Endothelial cell of umbilical vein (primary cell): Measurements from ENCODE around the gene MYO9A. TPM values are rescaled to one million over a fixed set of nuclear protein-coding genes. Genes with fewer than 3 reads are reported as not detected.

ENCODE experiments used
- BruUV-seq: library from RNA; stranded (reverse); fragments of 400-500 nt; replicated peaks from 2 replicates; lab custom pipeline; 2021; lab: Mats Ljungman, UMichigan
- CTCF ChIA-PET: fragments of 300-600, 350-600 bp; sonication (Branson Sonifier 250); formaldehyde crosslinking; loops from one replicate; lab custom pipeline; 2021; ENCODE audit warnings: antibody characterized with exemption, inconsistent platforms; lab: Charles Lee
- POLR2A ChIA-PET: fragments of 300-600, 350-600 bp; sonication (Branson Sonifier 250); formaldehyde crosslinking; loops from one replicate; lab custom pipeline; 2021; ENCODE audit warnings: antibody characterized with exemption, inconsistent platforms; lab: Charles Lee
- DNase-seq: peaks from one replicate; pipeline ENCODE4 v3.0.0-alpha.2; 2011; ENCODE audit warnings: low read depth, low spot score
- FAIRE-seq: peaks from 2 replicates; lab custom pipeline; 2011; peaks lifted over from hg19 to GRCh38; lab: Jason Lieb, UNC
- H2AFZ ChIP-seq: 2 replicates; pipeline ENCODE4 v1.6.0; 2012; ENCODE audit warnings: low read depth, low read length, control low read depth, inconsistent platforms
- H3K27ac ChIP-seq: 2 replicates; pipeline ENCODE4 v1.5.1; 2011; ENCODE audit warnings: low read depth, mild to moderate bottlenecking, control low read depth, low read length, moderate library complexity; ENCODE audit not compliant: insufficient read depth
- H3K27me3 ChIP-seq, 2 experiments: 2 replicates each; pipeline versions ENCODE4 v1.6.0 to v1.6.1; 2011; ENCODE audit warnings: low read length in 2 of 2, mixed read lengths in 1 of 2; ENCODE audit not compliant: control insufficient read depth in 2 of 2, insufficient read depth in 2 of 2
- H3K36me3 ChIP-seq, 2 experiments: 2 replicates in 1 of 2; 3 replicates in 1 of 2; pipeline ENCODE4 v1.5.1; 2011; ENCODE audit warnings: low read length in 2 of 2, mild to moderate bottlenecking in 1 of 2, moderate library complexity in 1 of 2; ENCODE audit not compliant: control insufficient read depth in 2 of 2, insufficient read depth in 2 of 2; ENCODE audit errors: extremely low read depth in 1 of 2
- H3K4me1 ChIP-seq: 3 replicates; pipeline ENCODE4 v1.5.1; 2011; ENCODE audit warnings: mild to moderate bottlenecking, low read length; ENCODE audit not compliant: control insufficient read depth, insufficient read depth; ENCODE audit errors: extremely low read depth
- H3K4me2 ChIP-seq: 2 replicates; pipeline ENCODE4 v1.6.1; 2011; ENCODE audit warnings: low read length, control low read depth, mixed read lengths; ENCODE audit not compliant: insufficient read depth
- H3K4me3 ChIP-seq, 3 experiments: fragments of 200-600 bp in 1 of 3; sonication (generic), shearing (Covaris generic) in 1 of 3; replicated peaks in 1 of 3; 2 replicates each; pipeline ENCODE4 v1.5.1; 2011 to 2016; ENCODE audit warnings: control low read depth in 3 of 3, low read length in 3 of 3, mild to moderate bottlenecking in 2 of 3, inconsistent platforms in 1 of 3, low read depth in 1 of 3, moderate library complexity in 1 of 3; ENCODE audit not compliant: insufficient read depth in 1 of 3
- H3K79me2 ChIP-seq: 2 replicates; pipeline ENCODE4 v1.6.0; 2012; ENCODE audit warnings: low read length, inconsistent platforms; ENCODE audit not compliant: control insufficient read depth, insufficient read depth
- H3K9ac ChIP-seq: replicated peaks from 2 replicates; pipeline ENCODE3; 2011; ENCODE audit warnings: low read length, control low read depth; ENCODE audit not compliant: insufficient read depth; ENCODE audit errors: extremely low read depth
- H3K9me1 ChIP-seq: replicated peaks from 3 replicates; pipeline ENCODE4 v1.6.0; 2011; ENCODE audit warnings: mild to moderate bottlenecking, low read length; ENCODE audit not compliant: control insufficient read depth, insufficient read depth; ENCODE audit errors: extremely low read depth
- H3K9me3 ChIP-seq: replicated peaks from 2 replicates; pipeline ENCODE4 v1.5.1; 2012; ENCODE audit warnings: low read length, inconsistent platforms; ENCODE audit not compliant: control insufficient read depth, insufficient read depth
- H4K20me1 ChIP-seq: replicated peaks from 2 replicates; pipeline ENCODE3; 2011; ENCODE audit warnings: mild to moderate bottlenecking, low read length; ENCODE audit not compliant: control insufficient read depth, insufficient read depth; ENCODE audit errors: extremely low read depth
- EZH2 ChIP-seq: IDR thresholded peaks from 2 replicates; pipeline ENCODE4 v1.6.1; 2012; ENCODE audit warnings: borderline replicate concordance, low read depth, mild to moderate bottlenecking, moderate library complexity, low read length, inconsistent platforms; ENCODE audit not compliant: severe bottlenecking
- FOS ChIP-seq: IDR thresholded peaks from 2 replicates; pipeline ENCODE4 v1.6.1; 2011; ENCODE audit warnings: mild to moderate bottlenecking, low read length, moderate library complexity, borderline replicate concordance; ENCODE audit not compliant: insufficient read depth
- GATA2 ChIP-seq: IDR thresholded peaks from 2 replicates; pipeline ENCODE4 v1.7.0; 2011; ENCODE audit warnings: low read depth, mild to moderate bottlenecking, moderate library complexity, mixed read lengths, low read length; ENCODE audit not compliant: insufficient read length, insufficient read depth
- JUN ChIP-seq: IDR thresholded peaks from 2 replicates; pipeline ENCODE4 v1.6.1; 2011; ENCODE audit warnings: borderline replicate concordance, low read depth; ENCODE audit not compliant: insufficient read length, insufficient read depth
- MYC ChIP-seq: IDR thresholded peaks from one replicate; pipeline ENCODE4 v1.6.1; 2011; ENCODE audit warnings: mild to moderate bottlenecking, low read depth, low read length
- POLR2A ChIP-seq: IDR thresholded peaks from 2 replicates; pipeline ENCODE4 v1.6.1; 2012; ENCODE audit warnings: low read depth, mild to moderate bottlenecking, control low read depth, low read length
- POLR2AphosphoS5 ChIP-seq: IDR thresholded peaks from 2 replicates; pipeline ENCODE4 v1.6.1; 2012; ENCODE audit warnings: low read depth, mild to moderate bottlenecking, control low read depth, low read length, moderate library complexity; ENCODE audit not compliant: insufficient read depth
- dilution Hi-C: fragments of 300-500 bp; cut with MboI; formaldehyde crosslinking; loops from one replicate; pipeline ENCODE4 v1.15.0; 2019; ENCODE audit warnings: low sequenced_read_pairs; ENCODE audit not compliant: extremely low pct_ligation_motif_present
- intact Hi-C: fragments of 100-400 bp; cut with micrococcal nuclease; formaldehyde crosslinking; loops from one replicate; pipeline ENCODE4 v1.10.0; 2022
- polyA plus RNA-seq, 4 experiments: library from polyadenylated mRNA; depleted of rRNA in 3 of 4; stranded (reverse) in 3 of 4; unstranded in 1 of 4; fragments of >200 nt; gene quantifications; 2 replicates each; pipeline versions ENCODE4 v1.2.1 to v1.2.3, GENCODE V29; 2011 to 2012; ENCODE audit warnings: missing spikeins in 1 of 4
- total RNA-seq: library from RNA; stranded (reverse); gene quantifications from 2 replicates; pipeline ENCODE4 v1.2.3, GENCODE V29; 2021
- TF ChIP-seq, protein P1 (sequence below): IDR thresholded peaks from 2 replicates; pipeline ENCODE4 v1.6.1; 2011; ENCODE audit not compliant: insufficient read depth, insufficient read length
- TF ChIP-seq, protein P2 (sequence below), 2 donors: IDR thresholded peaks; 1 replicate in 1 of 2; 2 replicates in 1 of 2; pipeline ENCODE4 v1.5.1; 2011; ENCODE audit warnings: low read length in 2 of 2, mild to moderate bottlenecking in 2 of 2, moderate library complexity in 2 of 2, control low read depth in 1 of 2, inconsistent platforms in 1 of 2, low read depth in 1 of 2; ENCODE audit not compliant: insufficient read depth in 1 of 2; ENCODE audit errors: extremely low read depth in 1 of 2

MYO9A gene
- total and polyA plus RNA-seq, 2 donors (not counting 3 experiments of a cell fraction or from before 2014, with no cell fraction given), result 6.4 to 30.3 TPM

DNA sequence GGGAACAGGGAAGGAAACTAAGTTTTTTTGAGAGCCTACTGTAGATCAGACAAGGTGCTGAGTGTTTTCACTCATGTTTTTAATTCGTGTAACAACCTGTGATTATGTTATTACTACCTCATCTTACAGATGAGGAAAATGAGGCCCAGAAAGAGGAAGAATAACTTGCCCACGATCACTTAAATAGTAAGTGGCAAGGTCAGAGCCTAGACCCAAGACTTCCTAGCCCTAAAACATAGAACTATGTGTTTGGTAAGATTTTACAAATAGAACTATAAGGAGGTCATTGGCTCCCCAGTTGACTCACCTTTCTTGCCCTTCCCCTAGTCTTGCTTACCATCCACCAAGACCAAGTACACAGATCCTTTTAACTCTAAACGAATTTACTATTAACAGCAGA is 14.0 kb upstream of the MYO9A start:
- Histone ChIP-seq H3K9me1 (no peaks in the 10 kb centered on the region), H3K4me3 (no peak overlapping the region), H3K27ac (no peak overlapping the region), H3K36me3 (no peaks in the 10 kb centered on the region), H3K4me1 (no peaks in the 10 kb centered on the region), H3K79me2 (no peaks in the 10 kb centered on the region), H3K27me3 (no peaks in the 10 kb centered on the region), H2AFZ (no peak overlapping the region), H3K9me3 (no peaks in the 10 kb centered on the region), H3K4me2 (no peak overlapping the region), H4K20me1 (no peaks in the 10 kb centered on the region), H3K9ac (no peak overlapping the region)
- DNase-seq, result no peak
- FAIRE-seq, result no peak
- intact Hi-C loops, result no loop called here
- BruUV-seq, result no TSS peak
- ChIA-PET POLR2A (no interaction called here), CTCF (no interaction called here)
- dilution Hi-C loops, result no loop called here
- TF ChIP-seq, protein P1, sequence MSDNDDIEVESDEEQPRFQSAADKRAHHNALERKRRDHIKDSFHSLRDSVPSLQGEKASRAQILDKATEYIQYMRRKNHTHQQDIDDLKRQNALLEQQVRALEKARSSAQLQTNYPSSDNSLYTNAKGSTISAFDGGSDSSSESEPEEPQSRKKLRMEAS, result no peak
- no peak for TF ChIP-seq EZH2
- no peak for TF ChIP-seq POLR2AphosphoS5
- no peak for TF ChIP-seq POLR2A
- no peak for TF ChIP-seq MYC
- no peak for TF ChIP-seq JUN
- TF ChIP-seq, protein P2, sequence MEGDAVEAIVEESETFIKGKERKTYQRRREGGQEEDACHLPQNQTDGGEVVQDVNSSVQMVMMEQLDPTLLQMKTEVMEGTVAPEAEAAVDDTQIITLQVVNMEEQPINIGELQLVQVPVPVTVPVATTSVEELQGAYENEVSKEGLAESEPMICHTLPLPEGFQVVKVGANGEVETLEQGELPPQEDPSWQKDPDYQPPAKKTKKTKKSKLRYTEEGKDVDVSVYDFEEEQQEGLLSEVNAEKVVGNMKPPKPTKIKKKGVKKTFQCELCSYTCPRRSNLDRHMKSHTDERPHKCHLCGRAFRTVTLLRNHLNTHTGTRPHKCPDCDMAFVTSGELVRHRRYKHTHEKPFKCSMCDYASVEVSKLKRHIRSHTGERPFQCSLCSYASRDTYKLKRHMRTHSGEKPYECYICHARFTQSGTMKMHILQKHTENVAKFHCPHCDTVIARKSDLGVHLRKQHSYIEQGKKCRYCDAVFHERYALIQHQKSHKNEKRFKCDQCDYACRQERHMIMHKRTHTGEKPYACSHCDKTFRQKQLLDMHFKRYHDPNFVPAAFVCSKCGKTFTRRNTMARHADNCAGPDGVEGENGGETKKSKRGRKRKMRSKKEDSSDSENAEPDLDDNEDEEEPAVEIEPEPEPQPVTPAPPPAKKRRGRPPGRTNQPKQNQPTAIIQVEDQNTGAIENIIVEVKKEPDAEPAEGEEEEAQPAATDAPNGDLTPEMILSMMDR (IDR thresholded peaks at IDR 0.05; ENCODE audit: extremely low read depth in 1 of 2, insufficient read depth in 1 of 2, low read depth in 1 of 2, low read length in 2 of 2), result no peak
- TF ChIP-seq FOS, result no peak
- no peak for TF ChIP-seq GATA2
